MV-4-11 (cell line): ENCODE results near the gene PITPNB.

Experiments used
- DNase-seq: peaks from one replicate; lab custom pipeline; 2025; lab: John Stamatoyannopoulos, UW

The PITPNB gene

DNA sequence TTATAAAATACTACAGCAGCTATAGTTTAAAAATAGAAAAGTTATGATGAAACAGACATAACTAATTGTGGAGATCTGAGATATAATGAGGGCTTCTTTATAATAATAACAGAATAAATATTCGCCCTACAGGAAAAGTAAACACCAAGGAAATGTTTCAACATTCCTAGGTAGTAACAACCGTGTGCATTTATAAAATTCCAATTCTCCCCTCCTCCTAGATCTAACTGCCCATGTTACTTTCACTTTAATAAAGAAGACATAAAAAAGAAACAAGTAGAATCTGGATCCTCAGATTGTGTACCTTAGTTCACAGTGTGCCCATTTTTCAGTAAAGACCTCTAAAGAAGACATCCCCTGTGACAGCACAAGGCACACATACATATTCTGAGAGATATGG, 59.7 kb downstream of the PITPNB start:
- no peak for DNase-seq

DNA sequence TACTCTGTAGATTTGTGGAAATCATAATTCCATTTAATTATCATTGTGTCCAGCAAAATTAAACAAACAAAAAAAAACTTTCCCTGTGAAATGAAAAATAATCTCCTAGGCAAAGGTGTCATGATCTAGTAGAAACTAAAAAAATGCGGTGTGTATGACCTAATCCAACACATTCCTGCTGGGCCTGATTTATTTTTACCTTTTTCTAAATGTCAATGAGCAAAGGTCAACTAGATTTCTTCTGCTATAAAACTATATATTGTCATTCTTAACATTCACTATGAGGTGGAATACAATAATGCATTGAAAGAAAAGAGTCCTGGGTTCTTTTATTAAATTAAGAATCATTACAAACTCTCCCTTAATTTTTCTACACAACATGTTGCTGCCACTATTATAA, 60.4 kb downstream of the PITPNB start:
- no peak for DNase-seq

DNA sequence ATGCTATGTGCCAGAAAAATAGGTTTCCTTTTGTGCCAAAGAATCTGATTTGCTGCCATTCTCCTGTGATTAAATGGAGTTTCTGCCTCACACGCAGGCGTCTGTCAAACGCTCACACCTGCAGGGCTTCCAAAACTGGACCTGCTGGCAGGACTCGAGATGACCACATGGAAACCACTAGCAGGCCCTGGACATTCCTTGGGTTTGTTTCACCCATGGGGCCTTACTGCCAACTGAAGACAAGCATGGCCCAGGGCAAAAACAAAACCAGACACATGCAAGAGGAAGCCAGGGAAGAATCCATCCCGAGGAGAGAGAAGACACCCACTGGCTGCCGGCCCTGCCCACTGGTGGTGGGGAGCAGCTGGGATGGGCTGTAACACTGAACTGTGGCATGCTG, 61.6 kb downstream of the PITPNB start:
- no peak for DNase-seq

DNA sequence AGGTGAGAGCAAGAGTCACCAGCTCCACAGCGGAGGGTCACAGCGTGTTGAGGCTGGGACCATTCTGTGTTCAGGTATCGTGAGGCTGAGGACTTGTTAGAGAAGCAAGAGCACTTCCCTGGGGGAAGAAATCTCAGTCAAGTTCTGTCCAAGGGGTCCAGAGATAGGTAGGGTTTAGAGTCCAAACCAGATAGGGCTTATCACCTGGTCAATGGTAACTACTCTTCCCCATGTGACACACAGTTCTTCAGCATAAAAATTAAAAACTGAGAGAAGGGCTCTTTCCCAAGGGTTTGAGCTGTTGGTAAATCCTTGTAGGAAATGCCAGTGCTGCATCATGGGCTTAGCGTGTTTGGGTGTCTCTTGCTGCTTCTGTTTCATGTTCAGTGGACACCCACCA, 62.7 kb downstream of the PITPNB start:
- DNase-seq = no peak

DNA sequence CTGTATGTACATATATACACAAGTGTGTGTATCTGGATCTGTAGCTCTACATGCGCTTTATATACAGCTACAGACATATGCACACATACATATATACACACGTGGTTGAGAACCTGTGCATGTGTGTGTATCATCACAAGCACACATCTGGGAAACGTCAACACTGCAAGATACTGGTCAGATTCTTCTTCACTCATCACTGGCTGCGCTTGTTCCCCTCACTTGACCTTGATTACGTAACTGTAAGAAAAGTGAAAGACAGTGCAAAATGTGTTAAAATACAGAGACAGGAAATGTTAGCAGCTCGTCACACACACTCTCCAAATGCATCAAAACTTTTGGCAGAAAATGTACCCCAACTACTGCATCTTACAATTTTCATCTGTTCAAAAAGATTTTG, 65.6 kb downstream of the PITPNB start:
- peak; percentile 63 for DNase-seq

DNA sequence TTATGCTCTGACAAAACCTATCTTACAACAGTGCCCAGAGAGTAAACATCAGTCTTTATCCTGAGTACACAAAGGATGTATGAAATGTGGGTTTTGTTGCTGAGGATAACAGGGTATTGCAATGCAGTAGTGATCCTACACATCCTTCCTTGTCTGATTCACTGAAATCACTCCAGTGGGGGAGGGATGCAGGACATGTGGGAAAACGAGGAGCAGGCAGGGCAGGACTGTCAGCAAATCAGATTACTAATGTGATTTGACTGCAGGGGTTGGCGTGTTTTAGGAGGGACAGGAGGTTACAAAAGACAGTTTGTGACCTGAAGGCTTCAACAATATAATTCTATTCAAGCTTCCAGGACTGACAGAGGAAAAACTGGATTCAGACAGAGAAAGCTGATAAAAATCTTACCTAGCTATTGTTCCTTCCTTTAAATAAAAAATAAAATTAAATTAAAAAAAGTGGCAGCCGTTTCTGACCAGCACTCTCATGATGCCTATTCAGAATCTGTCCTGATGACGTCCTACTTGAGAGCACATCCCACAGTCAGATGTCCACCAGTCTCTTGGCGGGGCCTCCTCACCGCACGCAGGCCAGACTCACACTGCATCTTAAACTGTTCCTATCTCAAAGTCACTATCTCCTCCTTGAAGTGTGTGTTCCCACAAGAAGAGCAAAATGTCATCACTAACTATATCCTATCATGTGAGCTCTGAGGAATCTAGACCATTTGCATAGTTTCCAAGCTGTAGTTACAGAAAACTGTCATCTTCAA, 66.9 kb downstream of the PITPNB start:
- DNase-seq = no peak

DNA sequence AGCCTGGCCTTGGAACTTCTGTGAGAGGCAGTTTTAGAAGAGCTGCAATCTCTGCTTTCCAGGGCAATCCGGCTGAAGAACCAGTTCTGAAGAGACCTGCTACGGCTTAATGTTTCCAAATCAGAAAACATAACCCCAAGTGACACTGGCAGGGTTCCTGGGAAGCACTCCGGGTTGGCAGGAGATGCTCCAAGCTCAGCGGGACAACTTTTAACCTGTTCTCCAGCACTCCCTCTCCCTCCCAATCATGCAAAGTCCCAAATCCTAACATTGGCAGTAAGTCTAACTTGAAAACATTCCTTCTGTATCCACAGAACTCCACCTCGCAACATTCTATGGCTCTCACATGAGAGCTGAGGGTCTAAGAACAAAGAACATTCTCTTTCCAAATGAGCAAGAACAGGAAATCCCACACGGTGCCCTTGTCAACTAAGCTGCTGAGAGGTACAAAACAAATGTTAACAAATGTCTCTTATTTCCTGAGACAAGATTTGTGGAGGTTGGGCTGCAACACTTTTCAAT, 69.0 kb downstream of the PITPNB start:
- DNase-seq = no peak

DNA sequence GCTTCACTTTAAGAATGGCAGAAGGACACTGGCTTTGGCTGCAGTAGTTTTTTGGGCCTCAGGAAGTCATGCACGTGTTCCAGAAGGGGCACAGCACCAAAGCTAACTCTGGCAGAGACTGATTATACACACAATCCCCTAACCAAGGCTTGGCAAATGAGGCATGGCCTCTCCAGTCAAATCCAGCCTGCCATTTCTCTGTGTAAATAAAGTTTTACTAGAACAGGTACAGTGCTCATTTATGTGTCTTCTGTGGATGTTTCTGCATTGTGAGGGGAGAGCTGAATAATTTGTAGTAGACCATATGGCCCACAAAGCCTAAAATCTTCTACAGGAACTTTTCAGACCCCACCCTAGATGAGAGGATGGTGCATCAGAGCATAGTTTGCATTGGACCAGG, 71.1 kb downstream of the PITPNB start:
- DNase-seq = no peak

DNA sequence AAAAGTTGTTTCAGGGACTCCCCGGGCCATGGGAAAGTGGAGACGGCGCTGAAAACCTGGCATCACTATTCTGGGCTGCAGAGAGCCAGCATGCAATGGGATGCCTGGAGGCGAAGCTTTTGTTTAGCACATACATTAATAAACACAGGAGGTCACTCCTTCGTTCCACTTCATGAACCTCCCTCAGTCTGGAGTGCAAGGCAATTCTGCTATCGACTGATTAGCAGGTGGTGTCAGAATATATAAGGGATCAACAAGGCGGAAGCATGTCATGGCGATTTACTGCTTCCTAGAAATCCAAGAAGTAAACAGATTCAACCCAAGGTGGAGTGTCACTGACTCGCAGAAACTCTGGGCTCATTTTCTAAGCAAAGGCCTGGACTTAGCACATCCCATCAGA, 72.1 kb downstream of the PITPNB start:
- no peak for DNase-seq

DNA sequence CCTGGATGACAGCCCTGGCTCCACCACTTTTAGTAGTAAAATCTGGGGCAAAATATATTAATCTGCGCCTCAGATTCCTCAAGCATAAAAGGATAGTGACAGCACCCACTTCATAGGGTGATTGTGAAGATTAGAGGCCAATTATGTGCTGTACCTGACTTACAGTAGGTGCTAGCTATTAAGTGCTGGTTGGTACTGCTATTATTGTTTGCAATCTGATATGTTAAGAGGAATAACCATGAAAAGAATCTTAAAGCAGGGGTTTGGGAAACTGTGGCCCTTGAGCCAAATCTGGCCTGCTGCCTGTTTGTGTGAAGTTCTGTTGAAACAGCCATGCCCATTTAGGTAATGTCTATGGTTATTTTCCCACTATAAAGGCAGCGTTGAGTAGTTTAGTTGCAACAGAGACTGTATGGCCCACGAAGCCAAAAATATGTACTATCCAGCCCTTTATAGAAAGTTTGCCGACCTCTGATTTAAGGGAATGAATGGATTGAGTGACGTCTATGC, 72.8 kb downstream of the PITPNB start:
- no peak for DNase-seq

DNA sequence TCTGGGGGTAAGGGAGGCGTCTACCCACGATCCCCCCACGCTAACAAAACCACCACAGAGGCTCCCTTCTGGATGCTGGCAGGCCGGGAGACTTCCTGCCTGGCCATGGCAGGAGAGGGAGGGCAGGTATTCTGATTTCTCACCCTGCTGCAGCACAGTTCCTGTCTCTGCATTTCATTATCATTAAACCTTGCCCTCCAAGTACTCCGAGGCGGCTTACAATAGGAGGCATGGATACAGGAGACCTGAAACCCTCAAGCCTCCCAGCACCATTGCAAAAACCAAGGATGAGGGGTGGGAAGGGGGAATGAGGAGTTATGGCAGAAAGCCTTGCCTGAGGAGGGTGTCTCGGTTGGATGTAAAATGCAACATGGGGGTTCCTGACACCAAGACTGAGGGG, 73.4 kb downstream of the PITPNB start:
- no peak for DNase-seq

DNA sequence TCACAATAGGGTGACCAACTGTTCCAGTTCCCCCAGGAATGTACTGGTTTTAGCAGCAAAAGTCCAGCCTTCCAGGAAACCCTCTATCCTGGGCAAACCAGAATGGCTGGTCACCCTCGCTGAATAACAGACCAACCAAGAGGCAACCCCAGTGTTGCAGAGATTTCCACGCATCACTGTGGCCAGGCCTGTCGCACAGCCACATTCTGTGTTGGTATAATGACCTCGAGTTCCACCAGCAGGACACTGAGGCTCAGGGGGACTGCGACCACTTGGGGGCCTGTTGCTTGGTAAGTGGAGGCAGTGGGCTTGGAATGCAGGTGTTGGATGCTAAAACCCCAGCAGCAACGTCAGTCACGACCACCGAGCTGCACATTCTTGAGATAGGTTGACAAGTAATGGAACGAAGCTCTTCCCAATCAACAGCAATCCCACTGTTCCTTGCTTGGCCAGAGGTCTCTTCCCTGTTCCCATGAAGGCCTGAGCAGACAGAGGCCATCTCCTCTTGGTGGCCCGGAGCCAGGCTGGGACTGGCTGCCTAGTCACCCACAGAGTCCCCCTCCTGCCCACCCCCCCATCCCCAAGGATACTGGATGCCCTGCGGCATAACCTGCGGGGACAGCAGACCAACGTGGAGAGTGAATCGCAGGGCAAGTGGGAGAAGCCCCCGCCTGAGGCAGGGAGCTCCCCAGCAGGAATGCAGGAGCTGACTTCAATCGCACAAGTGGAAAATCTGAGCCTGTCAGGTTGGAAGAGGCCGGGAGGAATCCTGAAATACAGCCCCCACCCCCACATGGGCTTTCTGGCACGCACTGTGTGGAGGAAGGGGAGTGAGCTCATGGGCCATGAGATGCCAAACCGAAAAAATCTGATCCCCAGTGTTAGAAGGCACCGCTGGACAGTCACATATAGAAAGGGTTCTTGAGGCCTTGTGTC, 74.1 kb downstream of the PITPNB start:
- no peak for DNase-seq

DNA sequence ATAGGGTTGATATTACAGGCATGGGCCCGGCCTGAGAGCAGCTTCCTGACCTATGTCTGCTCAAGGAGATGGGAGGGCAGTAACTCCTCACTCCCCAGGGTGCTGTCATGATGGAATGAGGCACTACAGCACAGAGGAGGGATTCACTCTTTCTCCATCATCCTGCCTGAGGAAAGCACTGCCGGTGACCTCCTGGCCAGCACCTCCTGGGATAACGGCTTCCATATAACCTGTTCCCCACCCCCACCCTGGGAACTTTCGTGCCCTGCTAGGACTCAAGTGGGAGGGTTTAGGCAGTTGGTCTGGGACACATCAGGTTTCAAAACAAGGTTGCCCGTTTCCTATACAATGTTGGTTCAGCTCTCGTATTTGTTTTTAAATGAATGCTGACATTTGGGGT, 74.8 kb downstream of the PITPNB start:
- DNase-seq = no peak

DNA sequence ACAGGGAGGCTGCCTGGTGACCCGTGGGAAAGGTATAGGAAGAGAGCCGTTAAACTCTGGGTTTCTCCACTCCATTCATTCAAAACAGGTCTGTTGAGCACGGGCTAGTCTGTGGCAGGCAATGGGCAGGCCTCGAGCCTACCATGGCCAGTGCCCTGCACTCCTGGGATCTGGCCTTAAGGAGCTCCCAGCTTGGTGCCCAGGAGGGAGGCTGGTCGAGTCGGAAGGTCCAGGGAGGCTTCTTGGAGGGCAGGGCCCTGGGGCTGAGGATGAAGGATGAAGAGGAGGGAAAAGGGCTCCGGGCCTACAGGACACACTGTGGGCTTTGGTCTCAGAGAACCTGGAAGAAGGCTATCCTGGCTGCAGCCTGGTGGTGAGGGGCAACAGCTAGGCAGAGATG, 75.6 kb downstream of the PITPNB start:
- DNase-seq = no peak

DNA sequence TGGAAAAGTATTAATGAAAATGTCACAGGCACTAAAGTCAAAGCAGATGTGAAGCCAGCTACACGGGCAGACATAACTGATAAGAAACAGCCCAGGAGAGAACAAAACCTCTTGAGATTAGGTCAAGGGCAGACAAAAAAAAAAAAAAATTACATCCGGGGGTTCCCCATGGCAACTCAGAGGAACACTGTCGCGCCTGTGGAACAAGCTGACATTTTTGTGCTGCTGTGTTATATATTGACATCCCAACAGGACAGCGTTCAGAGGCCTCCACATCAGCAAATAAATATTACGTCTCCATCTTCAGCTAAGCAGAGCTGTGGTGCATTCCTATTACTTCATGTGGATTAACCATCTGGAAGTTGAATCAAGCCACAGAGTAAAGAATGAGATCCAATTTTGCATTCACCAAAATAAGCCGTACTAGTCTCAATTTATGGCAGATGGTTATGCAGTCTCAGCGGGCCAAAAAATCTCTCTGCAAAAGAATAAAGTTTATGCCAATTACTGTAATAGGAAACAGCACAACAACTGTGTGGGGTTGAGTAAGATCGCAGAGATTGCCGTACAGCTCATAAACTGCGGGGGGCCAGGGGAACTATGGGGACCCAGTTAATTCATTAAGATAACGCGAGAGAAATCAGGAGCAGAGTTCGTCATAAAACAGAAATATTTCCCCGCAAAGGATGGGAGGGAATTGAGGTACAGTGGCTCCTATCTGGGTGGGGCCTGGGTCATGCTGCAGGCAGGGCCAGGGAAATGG, 76.2 kb downstream of the PITPNB start:
- no peak for DNase-seq

DNA sequence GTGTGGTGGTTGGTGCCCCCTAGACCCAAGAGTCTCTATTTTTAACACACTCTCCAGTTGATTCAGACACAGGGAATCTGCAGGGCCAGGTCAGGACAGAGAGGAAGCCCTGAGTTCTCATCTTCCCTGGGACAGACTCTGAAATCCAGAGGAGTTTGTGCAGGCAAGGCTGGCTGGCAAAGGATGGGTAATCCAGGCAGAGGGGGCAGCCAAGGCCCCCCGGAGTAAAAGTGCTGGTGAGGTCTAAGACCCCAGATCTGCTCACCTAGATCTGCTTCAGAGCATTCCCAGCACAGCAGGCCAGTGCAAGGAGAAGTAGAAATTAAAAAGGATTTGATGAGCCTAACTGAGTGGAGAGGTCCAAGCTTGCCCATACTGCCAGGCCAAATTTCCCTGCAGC, 76.9 kb downstream of the PITPNB start:
- no peak for DNase-seq

DNA sequence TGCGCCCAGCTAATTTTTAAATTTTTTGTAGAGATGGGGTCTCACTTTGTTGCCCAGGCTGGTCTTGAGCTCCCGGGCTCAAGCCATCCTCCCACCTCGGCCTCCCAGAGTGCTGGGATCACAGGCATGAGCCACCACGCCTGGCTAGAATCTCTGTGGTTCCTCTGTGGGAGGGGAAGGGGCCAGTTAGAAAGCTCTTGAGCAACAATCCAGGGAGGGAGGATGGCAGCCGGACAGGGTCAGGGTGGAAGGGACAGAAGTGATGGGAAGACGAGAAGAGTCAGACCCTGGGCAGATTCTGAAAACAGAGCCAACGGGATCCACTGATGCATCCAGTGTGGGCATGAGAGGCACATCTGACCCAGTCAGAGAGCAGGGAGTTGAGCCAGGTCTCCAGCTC, 78.6 kb downstream of the PITPNB start:
- no peak for DNase-seq

DNA sequence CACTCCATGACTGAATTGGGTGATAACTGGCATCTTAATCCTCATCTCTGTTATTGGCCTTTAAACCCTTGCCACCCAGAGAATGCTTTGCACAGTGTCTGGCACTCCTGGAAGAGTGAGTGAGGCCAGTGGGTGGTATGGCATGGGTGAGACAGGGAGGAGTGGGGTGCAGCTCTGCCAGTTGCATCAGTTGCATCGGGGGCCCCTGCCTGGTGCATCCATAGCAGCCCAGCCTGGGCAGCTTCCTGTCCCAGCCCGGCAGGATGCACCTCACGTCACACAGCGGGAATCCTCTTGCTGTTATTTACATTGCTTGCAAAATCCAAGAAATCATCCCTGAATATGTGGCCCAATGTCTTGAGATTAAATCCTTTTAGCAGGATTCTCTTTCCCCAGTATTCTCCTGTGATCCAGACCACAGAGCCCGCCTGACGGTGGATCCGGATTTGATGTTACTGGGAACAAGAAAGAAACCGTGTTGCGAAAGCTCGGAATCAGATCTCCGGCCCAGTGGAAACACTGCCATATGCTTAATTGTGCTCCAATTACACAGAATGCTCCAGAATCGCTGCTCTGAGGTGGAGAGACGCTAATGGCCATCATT, 79.9 kb downstream of the PITPNB start:
- no peak for DNase-seq

DNA sequence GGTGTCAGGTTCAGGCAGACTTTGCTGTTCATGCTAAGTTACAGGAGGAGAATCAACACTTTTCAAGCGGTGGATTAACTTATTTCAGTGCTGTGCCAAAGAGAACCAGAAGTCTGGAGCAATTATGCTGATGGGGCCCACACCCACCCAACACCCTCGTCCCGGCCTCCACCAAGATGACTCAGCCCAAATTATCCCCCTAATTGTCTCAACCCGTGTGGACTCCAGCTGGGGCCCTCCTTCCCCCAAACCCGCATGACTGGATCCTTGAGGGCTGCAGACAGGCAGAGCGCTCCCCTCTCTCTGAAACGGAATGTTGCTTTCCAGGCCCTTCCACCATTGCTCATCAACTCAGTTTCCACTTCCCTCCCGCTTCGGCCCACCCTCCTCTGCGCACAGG, 82.9 kb downstream of the PITPNB start:
- DNase-seq = no peak

DNA sequence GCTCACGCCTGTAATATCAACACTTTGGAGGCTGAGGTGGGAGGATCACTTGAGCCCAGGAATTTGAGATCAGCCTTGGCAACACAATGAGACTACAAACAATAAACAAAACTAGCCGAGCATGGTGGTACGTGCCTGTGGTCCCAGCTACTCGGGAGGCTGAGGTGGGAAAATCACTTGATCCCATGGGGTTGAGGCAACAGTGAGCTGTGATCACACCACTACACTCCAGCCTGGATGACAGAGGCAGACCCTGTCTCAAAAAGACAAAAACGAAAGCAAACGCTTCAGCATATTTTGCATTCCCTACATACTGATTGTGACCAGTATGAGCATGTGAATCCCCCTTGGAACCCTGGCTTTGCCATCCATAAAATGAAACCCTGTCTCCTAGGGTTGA, 83.6 kb downstream of the PITPNB start:
- no peak for DNase-seq

DNA sequence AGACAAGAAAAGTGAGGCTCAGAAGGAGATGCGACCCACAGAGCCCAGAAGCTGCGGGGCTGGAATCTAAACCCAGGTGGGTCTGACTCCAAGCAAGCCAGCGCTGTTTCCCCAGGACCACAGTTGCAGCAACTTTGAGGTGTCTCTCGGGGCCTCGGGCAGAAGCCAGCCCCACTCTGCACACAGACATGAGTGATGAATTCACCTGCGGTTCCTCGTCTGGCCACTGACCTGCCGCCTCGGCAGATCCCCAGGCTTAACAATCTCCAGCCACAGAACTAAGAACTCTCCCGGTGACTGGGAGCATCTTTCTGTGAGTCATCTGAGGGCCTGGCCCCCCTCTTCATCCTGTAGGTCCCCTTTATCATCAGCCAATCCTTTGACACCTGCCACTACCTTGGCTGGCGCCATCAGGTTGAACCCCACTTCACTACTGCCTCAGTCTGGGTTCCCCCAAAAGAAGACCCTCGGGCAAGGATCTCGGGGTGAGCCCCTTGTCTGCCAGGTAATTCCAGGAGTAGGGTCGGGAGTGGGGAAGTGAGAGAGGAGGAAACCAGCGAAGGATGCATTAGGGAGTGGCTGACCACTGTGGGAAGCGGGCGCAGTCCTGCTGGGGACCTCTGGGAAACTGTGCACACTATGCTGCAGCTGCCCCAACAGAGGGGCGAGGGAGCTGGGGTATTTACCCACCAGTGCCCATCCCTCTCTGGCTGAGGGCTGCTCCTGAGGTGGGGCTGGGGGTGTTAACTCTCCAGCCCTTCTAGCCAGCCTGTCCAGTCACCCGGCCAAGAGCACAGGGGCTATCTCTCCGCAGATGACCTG, 84.5 kb downstream of the PITPNB start:
- DNase-seq = no peak
